IMR-90 (cell line): ENCODE results near the gene UBR4. TPM values are rescaled to one million over a fixed set of nuclear protein-coding genes. Genes with fewer than 3 reads are reported as not detected.

Source experiments
- ATAC-seq: fragments of 200-7000 bp; cut with Tn5 transposase; 2 replicates; pipeline ENCODE4 v1.9.1; 2020; ENCODE audit warnings: low read depth, mild to moderate bottlenecking, moderate library complexity
- BruUV-seq: library from RNA; stranded (reverse); fragments of 400-500 nt; replicated peaks from 2 replicates; lab custom pipeline; 2021; lab: Mats Ljungman, UMichigan
- CTCF ChIA-PET: fragments of 300-600 bp; formaldehyde crosslinking; extraction: SDS; loops from one replicate; lab custom pipeline; 2021; ENCODE audit warnings: antibody characterized with exemption; lab: Yijun Ruan, JAX
- POLR2A ChIA-PET: fragments of 300-600 bp; sonication (Branson Sonifier 250); formaldehyde crosslinking; loops from one replicate; lab custom pipeline; 2022; ENCODE audit warnings: antibody characterized with exemption; ENCODE audit not compliant: unreplicated experiment; lab: Charles Lee
- DNase-seq: peaks from one replicate; pipeline ENCODE4 v3.0.0; 2013
- H2AFZ ChIP-seq: replicated peaks from 2 replicates; pipeline ENCODE3; 2013; ENCODE audit warnings: low read length, mild to moderate bottlenecking; ENCODE audit not compliant: poor library complexity
- H2AK5ac ChIP-seq: 2 replicates; pipeline ENCODE4 v1.6.1; 2013; ENCODE audit warnings: low read depth, low read length, inconsistent platforms
- H2AK9ac ChIP-seq: replicated peaks from 2 replicates; pipeline ENCODE3; 2013; ENCODE audit warnings: mild to moderate bottlenecking, low read depth, low read length, moderate library complexity; ENCODE audit not compliant: poor library complexity
- H2BK120ac ChIP-seq: 2 replicates; pipeline ENCODE4 v1.6.1; 2013; ENCODE audit warnings: low read depth, low read length, inconsistent platforms
- H2BK15ac ChIP-seq: 3 replicates; pipeline ENCODE4 v1.6.1; 2013; ENCODE audit warnings: low read depth, low read length, inconsistent platforms
- H2BK20ac ChIP-seq: 2 replicates; pipeline ENCODE4 v1.6.1; 2013; ENCODE audit warnings: low read depth, mild to moderate bottlenecking, inconsistent platforms, low read length, moderate library complexity
- H2BK5ac ChIP-seq: 2 replicates; pipeline ENCODE4 v1.6.1; 2013; ENCODE audit warnings: mild to moderate bottlenecking, low read depth, low read length, inconsistent platforms; ENCODE audit not compliant: poor library complexity, severe bottlenecking
- H3K14ac ChIP-seq: replicated peaks from 2 replicates; pipeline ENCODE4 v1.6.1; 2013; ENCODE audit warnings: low read depth, low read length, inconsistent platforms
- H3K18ac ChIP-seq: 2 replicates; pipeline ENCODE4 v1.6.1; 2013; ENCODE audit warnings: low read depth, low read length, control low read depth
- H3K23ac ChIP-seq: 2 replicates; pipeline ENCODE4 v1.6.1; 2013; ENCODE audit warnings: low read depth, low read length, inconsistent platforms
- H3K27ac ChIP-seq: 2 replicates; pipeline ENCODE4 v1.5.1; 2013; ENCODE audit warnings: mild to moderate bottlenecking, control low read depth, low read length; ENCODE audit not compliant: insufficient read depth
- H3K27me3 ChIP-seq: 2 replicates; pipeline ENCODE4 v1.6.1; 2013; ENCODE audit warnings: low read length; ENCODE audit not compliant: control insufficient read depth, insufficient read depth
- H3K36me3 ChIP-seq: 2 replicates; pipeline ENCODE4 v1.6.1; 2013; ENCODE audit warnings: low read length, mixed read lengths; ENCODE audit not compliant: control insufficient read depth, insufficient read depth
- H3K4ac ChIP-seq: 2 replicates; pipeline ENCODE4 v1.6.1; 2013; ENCODE audit warnings: low read depth, low read length, inconsistent platforms
- H3K4me1 ChIP-seq: 2 replicates; pipeline ENCODE4 v1.6.1; 2013; ENCODE audit warnings: low read length, mixed read lengths; ENCODE audit not compliant: control insufficient read depth, insufficient read depth
- H3K4me2 ChIP-seq: 2 replicates; pipeline ENCODE4 v1.6.1; 2013; ENCODE audit warnings: low read depth, mild to moderate bottlenecking, control low read depth, low read length, moderate library complexity
- H3K4me3 ChIP-seq: 2 replicates; pipeline ENCODE4 v1.5.1; 2013; ENCODE audit warnings: low read depth, mild to moderate bottlenecking, control low read depth, low read length, moderate library complexity; ENCODE audit not compliant: insufficient read depth
- H3K56ac ChIP-seq: 2 replicates; pipeline ENCODE4 v1.6.1; 2013; ENCODE audit warnings: low read length, inconsistent platforms; ENCODE audit not compliant: insufficient read depth; ENCODE audit errors: extremely low read depth
- H3K79me1 ChIP-seq, 2 experiments: 2 replicates each; pipeline ENCODE4 v1.6.1; 2013; ENCODE audit warnings: low read length in 2 of 2, inconsistent platforms in 1 of 2, low read depth in 1 of 2
- H3K9ac ChIP-seq: 2 replicates; pipeline ENCODE4 v1.6.1; 2013; ENCODE audit warnings: low read depth, low read length, control low read depth
- H3K9me1 ChIP-seq: 2 replicates; pipeline ENCODE4 v1.6.1; 2013; ENCODE audit warnings: low read length, inconsistent platforms; ENCODE audit not compliant: insufficient read depth
- H3K9me3 ChIP-seq: 2 replicates; pipeline ENCODE4 v1.6.1; 2013; ENCODE audit warnings: low read length; ENCODE audit not compliant: control insufficient read depth, insufficient read depth
- H4K20me1 ChIP-seq: 2 replicates; pipeline ENCODE4 v1.6.1; 2013; ENCODE audit warnings: low read length, inconsistent platforms; ENCODE audit not compliant: insufficient read depth
- H4K5ac ChIP-seq: 2 replicates; pipeline ENCODE4 v1.6.1; 2013; ENCODE audit warnings: mild to moderate bottlenecking, low read depth, low read length, control low read depth
- H4K8ac ChIP-seq, 2 experiments: 2 replicates each; pipeline ENCODE4 v1.6.1; 2013; ENCODE audit warnings: low read depth in 2 of 2, low read length in 2 of 2, control low read depth in 1 of 2, inconsistent platforms in 1 of 2
- H4K91ac ChIP-seq: 2 replicates; pipeline ENCODE4 v1.6.1; 2013; ENCODE audit warnings: low read depth, low read length, inconsistent platforms; ENCODE audit not compliant: insufficient read depth
- BHLHE40 ChIP-seq: fragments of 150-350 bp; IDR thresholded peaks from 2 replicates; pipeline ENCODE4 v1.6.1; 2016; ENCODE audit warnings: mild to moderate bottlenecking, low read depth, low read length
- CEBPB ChIP-seq: IDR thresholded peaks from 2 replicates; pipeline ENCODE4 v1.6.1; 2012; ENCODE audit warnings: low read depth, low read length, improper control_type of control experiment
- CHD1 ChIP-seq: IDR thresholded peaks from 2 replicates; pipeline ENCODE4 v1.6.1; 2012; ENCODE audit warnings: low read depth, low read length, improper control_type of control experiment
- ELK1 ChIP-seq: fragments of 150-350 bp; IDR thresholded peaks from 2 replicates; pipeline ENCODE4 v1.6.1; 2016; ENCODE audit warnings: low read depth, mild to moderate bottlenecking, low read length, moderate library complexity, borderline replicate concordance
- FOS ChIP-seq: fragments of 150-350 bp; IDR thresholded peaks from 2 replicates; pipeline ENCODE4 v1.6.1; 2016; ENCODE audit warnings: low read depth, low read length
- MAFK ChIP-seq: IDR thresholded peaks from 2 replicates; pipeline ENCODE4 v1.6.1; 2012; ENCODE audit warnings: low read depth, low read length, improper control_type of control experiment
- MXI1 ChIP-seq: IDR thresholded peaks from 2 replicates; pipeline ENCODE4 v1.6.1; 2012; ENCODE audit warnings: low read depth, mild to moderate bottlenecking, low read length, moderate library complexity, borderline replicate concordance
- NFE2L2 ChIP-seq: fragments of 150-350 bp; IDR thresholded peaks from 2 replicates; pipeline ENCODE4 v1.6.1; 2016; ENCODE audit warnings: low read depth, mild to moderate bottlenecking, low read length
- RAD21 ChIP-seq: IDR thresholded peaks from 2 replicates; pipeline ENCODE4 v1.6.1; 2012; ENCODE audit warnings: low read length, improper control_type of control experiment
- RCOR1 ChIP-seq: IDR thresholded peaks from 2 replicates; pipeline ENCODE4 v1.6.1; 2012; ENCODE audit warnings: mild to moderate bottlenecking, low read length, improper control_type of control experiment; ENCODE audit not compliant: insufficient replicate concordance
- USF2 ChIP-seq: fragments of 150-350 bp; IDR thresholded peaks from 2 replicates; pipeline ENCODE4 v1.6.1; 2017; ENCODE audit warnings: mild to moderate bottlenecking, antibody characterized with exemption, low read length, low read depth
- WGBS, 2 experiments: methylation state at CpG; one replicate each; pipeline versions ENCODE4 v1.1.5 to v1.1.7; 2013; ENCODE audit warnings: missing lambda C conversion rate in 2 of 2; ENCODE audit not compliant: insufficient read length in 1 of 2; ENCODE audit errors: extremely low coverage in 2 of 2; 5-methylcytosine and 5-hydroxymethylcytosine counted together
- dilution Hi-C: fragments of 300-500 bp; cut with HindIII; formaldehyde crosslinking; loops from one replicate; pipeline ENCODE4 v1.14.3; 2018; ENCODE audit warnings: low sequenced_read_pairs; ENCODE audit not compliant: unreplicated experiment
- in situ Hi-C: fragments of 300-500 bp; cut with MboI; formaldehyde crosslinking; loops from 3 replicates; pipeline ENCODE4 v1.14.3; 2019; ENCODE audit warnings: low sequenced_read_pairs, inconsistent platforms, mixed read lengths
- intact Hi-C: fragments of 100-400 bp; cut with micrococcal nuclease; formaldehyde crosslinking; loops from 2 replicates; pipeline ENCODE4 v1.10.0; 2022
- polyA plus RNA-seq, 3 experiments: library from polyadenylated mRNA; depleted of rRNA; stranded (reverse); fragments of >200 nt; gene quantifications; 2 replicates each; pipeline ENCODE4 v1.2.3, GENCODE V29; 2012; ENCODE audit warnings: low replicate concordance in 1 of 3
- total RNA-seq: library from RNA; depleted of rRNA; stranded (reverse); fragments of >200 nt; gene quantifications from 2 replicates; pipeline ENCODE4 v1.2.3, GENCODE V29; 2012
- TF ChIP-seq, protein P1 (sequence below): conservative IDR thresholded peaks from 2 replicates; pipeline ENCODE4 v1.5.1; 2012; ENCODE audit warnings: mild to moderate bottlenecking, low read depth, low read length, improper control_type of control experiment

The UBR4 gene
- total and polyA plus RNA-seq, 2 of the 4 experiments (the other 2 are of a cell fraction) = 87.8 to 121 TPM

DNA sequence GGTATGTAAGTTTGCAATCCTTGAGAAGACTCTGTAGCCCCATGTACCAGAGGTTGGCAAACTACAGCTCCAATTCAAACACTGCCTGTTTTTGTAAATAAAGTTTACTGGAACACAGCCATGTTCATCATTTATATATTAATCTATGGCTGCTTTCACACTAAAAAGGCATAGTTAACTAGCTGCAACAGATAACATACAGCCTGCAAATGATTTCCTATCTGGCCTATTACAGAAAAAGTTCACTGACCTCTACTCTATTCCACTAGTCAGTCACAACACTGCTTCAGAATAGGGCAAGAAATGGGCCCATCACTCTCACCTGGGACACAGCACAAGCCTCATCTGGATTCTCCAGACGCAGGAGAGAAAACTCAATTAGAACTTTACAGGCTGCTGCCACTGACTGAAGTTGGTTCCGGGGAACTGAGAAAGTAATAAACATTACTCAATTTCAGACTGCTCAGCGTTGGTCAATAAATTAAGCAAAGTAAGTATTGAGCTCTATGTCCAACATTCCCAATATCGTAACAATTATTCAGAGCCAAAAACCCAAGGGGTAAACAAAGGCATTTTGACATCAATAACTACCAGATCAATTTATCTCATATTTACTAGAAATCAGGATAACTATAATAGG lies 10.6 kb downstream of the UBR4 start:
- Histone ChIP-seq H3K56ac (no peak overlapping the region), H4K8ac (no peak overlapping the region), H2BK5ac (no peak overlapping the region), H3K9me3 (no peaks in the 10 kb centered on the region), H3K18ac (no peak overlapping the region), H2BK120ac (no peak overlapping the region), H3K36me3 (peaks cover 44% of the 10 kb centered on the region), H3K79me1 (peaks cover 31 to 76% of the 10 kb centered on the region in 2 experiments), H2AK9ac (no peak overlapping the region), H4K5ac (no peak overlapping the region), H3K27ac (no peak overlapping the region), H2BK20ac (no peak overlapping the region), H3K4ac (no peak overlapping the region), H3K4me2 (no peak overlapping the region), H3K9me1 (peaks cover 15% of the 10 kb centered on the region; the same call in 1 of the 2 replicates), H4K91ac (no peak overlapping the region), H3K4me3 (no peak overlapping the region), H2AK5ac (no peak overlapping the region), H4K20me1 (peaks cover 72% of the 10 kb centered on the region), H2BK15ac (no peak overlapping the region), H3K23ac (no peak overlapping the region), H3K14ac (no peak overlapping the region), H3K27me3 (no peaks in the 10 kb centered on the region), H3K4me1 (peaks cover 10% of the 10 kb centered on the region), H2AFZ (no peak overlapping the region), H3K9ac (no peak overlapping the region)
- dilution Hi-C loops (no loop called here), intact Hi-C loops (no loop called here), in situ Hi-C loops (no loop called here)
- POLR2A ChIA-PET = no interaction called here
- WGBS, 2 experiments = no CpG with 5 or more reads among the region's 4 CpGs
- ATAC-seq = no peak
- CTCF ChIA-PET = interaction anchor here (0.7 kb wide), 1 partner anchor 293 kb away, joined by 3 read pairs; no protein-coding TSS in a partner anchor
- TF ChIP-seq USF2 = no peak
- no peak for TF ChIP-seq CHD1
- no peak for TF ChIP-seq RAD21
- TF ChIP-seq RCOR1 = no peak
- no peak for TF ChIP-seq FOS
- TF ChIP-seq CEBPB = no peak
- no peak for TF ChIP-seq NFE2L2
- no peak for TF ChIP-seq MXI1
- no peak for TF ChIP-seq MAFK
- TF ChIP-seq, protein P1, sequence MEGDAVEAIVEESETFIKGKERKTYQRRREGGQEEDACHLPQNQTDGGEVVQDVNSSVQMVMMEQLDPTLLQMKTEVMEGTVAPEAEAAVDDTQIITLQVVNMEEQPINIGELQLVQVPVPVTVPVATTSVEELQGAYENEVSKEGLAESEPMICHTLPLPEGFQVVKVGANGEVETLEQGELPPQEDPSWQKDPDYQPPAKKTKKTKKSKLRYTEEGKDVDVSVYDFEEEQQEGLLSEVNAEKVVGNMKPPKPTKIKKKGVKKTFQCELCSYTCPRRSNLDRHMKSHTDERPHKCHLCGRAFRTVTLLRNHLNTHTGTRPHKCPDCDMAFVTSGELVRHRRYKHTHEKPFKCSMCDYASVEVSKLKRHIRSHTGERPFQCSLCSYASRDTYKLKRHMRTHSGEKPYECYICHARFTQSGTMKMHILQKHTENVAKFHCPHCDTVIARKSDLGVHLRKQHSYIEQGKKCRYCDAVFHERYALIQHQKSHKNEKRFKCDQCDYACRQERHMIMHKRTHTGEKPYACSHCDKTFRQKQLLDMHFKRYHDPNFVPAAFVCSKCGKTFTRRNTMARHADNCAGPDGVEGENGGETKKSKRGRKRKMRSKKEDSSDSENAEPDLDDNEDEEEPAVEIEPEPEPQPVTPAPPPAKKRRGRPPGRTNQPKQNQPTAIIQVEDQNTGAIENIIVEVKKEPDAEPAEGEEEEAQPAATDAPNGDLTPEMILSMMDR = no peak
- no peak for TF ChIP-seq BHLHE40
- TF ChIP-seq ELK1 = no peak
- no peak for DNase-seq
- BruUV-seq = no TSS peak
